H1 (cell line): ENCODE measurements around the gene RNF111. TPM values are rescaled to one million over a fixed set of nuclear protein-coding genes. Genes with fewer than 3 reads are reported as not detected.

Experiments
- CTCF ChIA-PET: fragments of 300-600 bp; sonication (Branson Sonifier 250); formaldehyde crosslinking; loops from one replicate; lab custom pipeline; 2021; ENCODE audit not compliant: partially characterized antibody; lab: Charles Lee
- POLR2A ChIA-PET: fragments of 300-600 bp; sonication (Branson Sonifier 250); formaldehyde crosslinking; loops from one replicate; lab custom pipeline; 2021; ENCODE audit warnings: inconsistent platforms; ENCODE audit not compliant: partially characterized antibody; lab: Charles Lee
- DNase-seq, 2 experiments: peaks; one replicate each; pipeline versions ENCODE4 v3.0.0 to v3.0.0-alpha.2; 2010 to 2022; ENCODE audit warnings: low spot score in 2 of 2, low read depth in 1 of 2, mixed read lengths in 1 of 2
- FAIRE-seq: peaks from 2 replicates; lab custom pipeline; 2011; peaks lifted over from hg19 to GRCh38; lab: Jason Lieb, UNC
- H2AFZ ChIP-seq: 2 replicates; pipeline ENCODE4 v1.8.1; 2012; ENCODE audit warnings: low read length, inconsistent platforms
- H2AK5ac ChIP-seq: 2 replicates; pipeline ENCODE4 v1.6.1; 2013; ENCODE audit warnings: low read depth, low read length
- H2BK120ac ChIP-seq: replicated peaks from 2 replicates; pipeline ENCODE3; 2013; ENCODE audit warnings: low read depth, low read length, inconsistent platforms
- H2BK12ac ChIP-seq: 2 replicates; pipeline ENCODE4 v1.6.1; 2013; ENCODE audit warnings: low read depth, low read length
- H2BK15ac ChIP-seq: 2 replicates; pipeline ENCODE4 v1.6.1; 2013; ENCODE audit warnings: low read length
- H2BK20ac ChIP-seq: 2 replicates; pipeline ENCODE4 v1.6.1; 2013; ENCODE audit warnings: low read length
- H2BK5ac ChIP-seq: 2 replicates; pipeline ENCODE4 v1.6.1; 2013; ENCODE audit warnings: low read depth, low read length
- H3K14ac ChIP-seq: 2 replicates; pipeline ENCODE4 v1.6.1; 2013; ENCODE audit warnings: inconsistent platforms; ENCODE audit not compliant: insufficient read length
- H3K18ac ChIP-seq: 2 replicates; pipeline ENCODE4 v1.6.1; 2013; ENCODE audit warnings: low read length; ENCODE audit errors: extremely low read depth
- H3K23ac ChIP-seq: 2 replicates; pipeline ENCODE4 v1.6.1; 2013; ENCODE audit warnings: inconsistent platforms; ENCODE audit not compliant: insufficient read length
- H3K23me2 ChIP-seq: 2 replicates; pipeline ENCODE4 v1.6.1; 2013; ENCODE audit warnings: low read depth, low read length
- H3K27ac ChIP-seq: 2 replicates; pipeline ENCODE4 v1.6.1; 2011; ENCODE audit warnings: low read depth, low read length, inconsistent platforms
- H3K27me3 ChIP-seq, 4 experiments: replicated peaks in 1 of 4; 1 replicate in 1 of 4; 2 replicates in 3 of 4; pipeline versions ENCODE4 v1.6.1 to v1.8.1; 2011 to 2013; ENCODE audit warnings: low read length in 3 of 4, mild to moderate bottlenecking in 3 of 4, inconsistent platforms in 2 of 4, mixed read lengths in 2 of 4, moderate library complexity in 1 of 4; ENCODE audit not compliant: control insufficient read depth in 3 of 4, insufficient read depth in 3 of 4; ENCODE audit errors: extremely low read depth in 1 of 4
- H3K36me3 ChIP-seq, 4 experiments: 2 replicates each; pipeline versions ENCODE4 v1.6.1 to v1.8.1; 2011 to 2013; ENCODE audit warnings: mild to moderate bottlenecking in 4 of 4, low read length in 3 of 4, moderate library complexity in 2 of 4, control low read depth in 1 of 4, inconsistent platforms in 1 of 4; ENCODE audit not compliant: insufficient read depth in 4 of 4, control insufficient read depth in 2 of 4
- H3K4ac ChIP-seq: replicated peaks from 2 replicates; pipeline ENCODE3; 2013; ENCODE audit warnings: low read length, low read depth, mixed read lengths, inconsistent platforms; ENCODE audit not compliant: insufficient read length
- H3K4me1 ChIP-seq, 4 experiments: replicated peaks in 1 of 4; 1 replicate in 1 of 4; 2 replicates in 3 of 4; pipeline versions ENCODE4 v1.6.1 to v1.8.1; 2011 to 2013; ENCODE audit warnings: low read length in 3 of 4, inconsistent platforms in 2 of 4, mixed read lengths in 1 of 4; ENCODE audit not compliant: insufficient read depth in 4 of 4, control insufficient read depth in 3 of 4
- H3K4me2 ChIP-seq, 2 experiments: 2 replicates each; pipeline versions ENCODE4 v1.6.1 to v1.8.1; 2011 to 2013; ENCODE audit warnings: low read depth in 2 of 2, low read length in 2 of 2, control low read depth in 1 of 2, inconsistent platforms in 1 of 2, mild to moderate bottlenecking in 1 of 2; ENCODE audit not compliant: insufficient read depth in 1 of 2
- H3K4me3 ChIP-seq, 4 experiments: fragments of 200-600, 300-600 bp in 1 of 4; sonication (generic), shearing (Covaris generic), sonication (Bioruptor Twin) in 1 of 4; 2 replicates each; pipeline versions ENCODE4 v1.5.1 to v1.8.1; 2011 to 2016; ENCODE audit warnings: low read length in 4 of 4, low read depth in 3 of 4, control low read depth in 2 of 4, inconsistent platforms in 2 of 4, mild to moderate bottlenecking in 2 of 4, mixed read lengths in 1 of 4, moderate library complexity in 1 of 4; ENCODE audit not compliant: insufficient read depth in 2 of 4; ENCODE audit errors: extremely low read depth in 1 of 4
- H3K56ac ChIP-seq: replicated peaks from 2 replicates; pipeline ENCODE3; 2013; ENCODE audit warnings: low read depth, mild to moderate bottlenecking, mixed read lengths, low read length, inconsistent platforms; ENCODE audit not compliant: insufficient read length
- H3K79me1 ChIP-seq: 2 replicates; pipeline ENCODE4 v1.6.1; 2013; ENCODE audit warnings: low read depth, low read length, control low read depth
- H3K79me2 ChIP-seq, 2 experiments: 2 replicates each; pipeline versions ENCODE4 v1.6.1 to v1.8.1; 2012 to 2013; ENCODE audit warnings: low read length in 2 of 2, mild to moderate bottlenecking in 2 of 2, inconsistent platforms in 1 of 2; ENCODE audit not compliant: insufficient read depth in 2 of 2, control insufficient read depth in 1 of 2
- H3K9ac ChIP-seq, 4 experiments: replicated peaks in 1 of 4; 1 replicate in 1 of 4; 2 replicates in 3 of 4; pipeline versions ENCODE4 v1.6.1 to v1.8.1; 2011 to 2013; ENCODE audit warnings: low read depth in 3 of 4, low read length in 3 of 4, control low read depth in 2 of 4, mild to moderate bottlenecking in 2 of 4, moderate library complexity in 2 of 4, inconsistent platforms in 1 of 4; ENCODE audit errors: extremely low read depth in 1 of 4
- H3K9me3 ChIP-seq, 2 experiments: 2 replicates each; pipeline versions ENCODE4 v1.6.1 to v1.8.1; 2012 to 2013; ENCODE audit warnings: mild to moderate bottlenecking in 2 of 2, moderate library complexity in 2 of 2, control low read depth in 1 of 2, inconsistent platforms in 1 of 2, low read depth in 1 of 2, low read length in 1 of 2, mixed read lengths in 1 of 2; ENCODE audit not compliant: insufficient read depth in 2 of 2
- H4K20me1 ChIP-seq, 2 experiments: replicated peaks in 1 of 2; 2 replicates each; pipeline versions ENCODE3 to v1.8.1; 2011 to 2013; ENCODE audit warnings: inconsistent platforms in 2 of 2, low read length in 2 of 2, mild to moderate bottlenecking in 1 of 2; ENCODE audit not compliant: insufficient read depth in 2 of 2, control insufficient read depth in 1 of 2
- H4K5ac ChIP-seq: 2 replicates; pipeline ENCODE4 v1.6.1; 2013; ENCODE audit warnings: low read length, low read depth, mixed read lengths, inconsistent platforms; ENCODE audit not compliant: insufficient read length
- H4K8ac ChIP-seq: 2 replicates; pipeline ENCODE4 v1.8.0; 2013; ENCODE audit warnings: mild to moderate bottlenecking, moderate library complexity, low read length, inconsistent platforms; ENCODE audit not compliant: insufficient read depth; ENCODE audit errors: extremely low read depth
- H4K91ac ChIP-seq: replicated peaks from 2 replicates; pipeline ENCODE3; 2013; ENCODE audit warnings: low read length, mixed read lengths, inconsistent platforms; ENCODE audit not compliant: insufficient read length
- BACH1 ChIP-seq: IDR thresholded peaks from 2 replicates; pipeline ENCODE4 v1.6.1; 2012; ENCODE audit warnings: low read length, improper control_type of control experiment
- CEBPB ChIP-seq: IDR thresholded peaks from 2 replicates; pipeline ENCODE4 v1.6.1; 2012; ENCODE audit warnings: low read depth, low read length
- CHD2 ChIP-seq: IDR thresholded peaks from 2 replicates; pipeline ENCODE4 v1.6.1; 2012; ENCODE audit warnings: low read length, improper control_type of control experiment
- EP300 ChIP-seq, 2 experiments: IDR thresholded peaks; 1 replicate in 1 of 2; 2 replicates in 1 of 2; pipeline ENCODE4 v1.6.1; 2011 to 2012; ENCODE audit warnings: low read depth in 2 of 2, low read length in 2 of 2, mild to moderate bottlenecking in 2 of 2, borderline replicate concordance in 1 of 2, inconsistent platforms in 1 of 2, moderate library complexity in 1 of 2
- HDAC6 ChIP-seq: IDR thresholded peaks from one replicate; pipeline ENCODE4 v1.7.1; 2012; ENCODE audit warnings: low read depth, mild to moderate bottlenecking, inconsistent platforms, low read length, moderate library complexity
- RFX5 ChIP-seq: IDR thresholded peaks from 2 replicates; pipeline ENCODE4 v1.6.1; 2011; ENCODE audit warnings: low read depth, low read length, improper control_type of control experiment, borderline replicate concordance
- RNF2 ChIP-seq: fragments of 200-900, 300-1000 bp; sonication (generic); IDR thresholded peaks from 2 replicates; pipeline ENCODE4 v1.7.1; 2016; ENCODE audit warnings: borderline replicate concordance, low read depth, mild to moderate bottlenecking, antibody characterized with exemption, low read length; ENCODE audit not compliant: poor library complexity, severe bottlenecking; ENCODE audit errors: missing control alignments
- YY1 ChIP-seq: IDR thresholded peaks from 2 replicates; pipeline ENCODE4 v1.6.1; 2011; ENCODE audit warnings: low read depth, mild to moderate bottlenecking, low read length
- WGBS, 2 experiments: shearing (Covaris generic) in 1 of 2; methylation state at CpG; one replicate each; pipeline versions ENCODE4 v1.1.6 to v1.1.7; 2013 to 2015; ENCODE audit warnings: low lambda C conversion rate in 2 of 2, mixed read lengths in 2 of 2, inconsistent platforms in 1 of 2, low coverage in 1 of 2, missing lambda C conversion rate in 1 of 2; ENCODE audit not compliant: insufficient replicate concordance in 2 of 2, insufficient coverage in 1 of 2, insufficient read length in 1 of 2; ENCODE audit errors: extremely low coverage in 1 of 2, missing lambda C conversion rate in 1 of 2; 5-methylcytosine and 5-hydroxymethylcytosine counted together
- polyA plus RNA-seq, 7 experiments: library from polyadenylated mRNA; depleted of rRNA in 3 of 7; stranded (reverse) in 5 of 7; unstranded in 2 of 7; fragments of >200 nt in 5 of 7; fragments of 200-250 nt in 2 of 7; gene quantifications; 1 replicate in 5 of 7; 2 replicates in 1 of 7; 4 replicates in 1 of 7; pipeline versions ENCODE4 v1.2.1 to v1.2.3, GENCODE V29; 2011 to 2013; ENCODE audit warnings: missing spikeins in 2 of 7, mixed read lengths in 2 of 7
- total RNA-seq: library from RNA; stranded (reverse); fragmentation: NEBNext Ultra II Directional; extraction: Animal tissue kit (Norgen Biotek cat#: 25700); gene quantifications from 2 replicates; pipeline ENCODE4 v1.2.1, GENCODE V29; 2021
- TF ChIP-seq, protein P1 (sequence below), 3 experiments: IDR thresholded peaks; 1 replicate in 2 of 3; 2 replicates in 1 of 3; pipeline versions ENCODE4 v1.5.1 to v1.6.1; 2011; ENCODE audit warnings: low read length in 3 of 3, mild to moderate bottlenecking in 3 of 3, inconsistent platforms in 2 of 3, low read depth in 1 of 3, moderate library complexity in 1 of 3; ENCODE audit not compliant: insufficient read depth in 1 of 3; ENCODE audit errors: control extremely low read depth in 1 of 3
- TF ChIP-seq, protein P2 (sequence below): IDR thresholded peaks from 2 replicates; pipeline ENCODE4 v1.6.1; 2011; ENCODE audit warnings: low read length, improper control_type of control experiment

Gene RNF111
- total and polyA plus RNA-seq, 2 of the 8 experiments (the other 6 are each of a cell fraction or from before 2014, with no cell fraction given), result 18.5 to 26.6 TPM

DNA sequence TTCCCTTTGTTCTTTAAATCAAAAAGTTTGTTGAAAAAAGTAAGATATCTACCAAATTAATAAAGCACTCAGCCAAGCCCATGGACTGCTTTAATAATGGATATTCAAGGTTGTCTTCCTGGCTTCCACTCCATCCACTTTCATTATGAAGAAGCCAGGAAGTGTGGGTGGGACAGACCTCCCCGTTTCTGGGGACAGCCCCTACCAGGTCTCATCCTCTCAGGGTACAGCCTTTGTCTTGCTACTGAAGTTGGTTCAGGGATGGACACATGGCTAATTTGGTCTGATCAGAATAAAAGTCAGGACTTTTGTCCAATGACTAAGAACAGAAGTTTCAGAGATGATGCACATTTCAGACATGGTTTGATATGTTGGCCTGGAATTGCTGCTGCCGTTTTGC lies 150.1 kb downstream of the RNF111 start:
- DNase-seq (no peak), FAIRE-seq (no peak)
- Histone ChIP-seq H3K9ac (no peak overlapping the region), H2AFZ (no peak overlapping the region), H4K91ac (no peak overlapping the region), H4K20me1 (no peaks in the 10 kb centered on the region), H2BK5ac (no peak overlapping the region), H3K79me2 (no peaks in the 10 kb centered on the region), H3K27me3 (no peaks in the 10 kb centered on the region), H3K56ac (no peak overlapping the region), H2BK15ac (no peak overlapping the region), H3K27ac (no peak overlapping the region), H3K36me3 (peaks cover 10 to 52% (median 28%) of the 10 kb centered on the region in 4 experiments), H4K8ac (no peak overlapping the region), H2BK20ac (no peak overlapping the region), H2AK5ac (no peak overlapping the region), H3K4me3 (no peak overlapping the region), H3K23ac (no peak overlapping the region), H3K79me1 (0 out of 2 replicates have a peak, but pooled peaks cover 3% of the 10 kb centered on the region), H3K18ac (no peak overlapping the region), H4K5ac (no peak overlapping the region), H3K4me1 (no peaks in the 10 kb centered on the region), H3K4ac (no peak overlapping the region), H2BK120ac (no peak overlapping the region), H3K14ac (no peak overlapping the region), H3K9me3 (no peaks in the 10 kb centered on the region), H3K4me2 (no peak overlapping the region), H2BK12ac (no peak overlapping the region), H3K23me2 (no peaks in the 10 kb centered on the region; the same call in 1 of the 2 replicates)
- CTCF ChIA-PET, result interaction anchor here (0.7 to 2.2 kb wide), 16 partner anchors 10 to 921 kb away, joined by 3 to 10 read pairs (median 4); no protein-coding TSS in a partner anchor
- WGBS, 2 experiments, result 79% methylated on average over 2 of the region's 2 CpGs; no CpG with 5 or more reads in 1 of the 2 experiments
- POLR2A ChIA-PET, result interaction anchor here (0.6 to 1.2 kb wide), 2 partner anchors 12 to 254 kb away, joined by 3 to 6 read pairs; no protein-coding TSS in a partner anchor
- TF ChIP-seq YY1 (no peak), RFX5 (no peak), HDAC6 (no peak), EP300 (IDR thresholded peaks at IDR 0.05; ENCODE audit: borderline replicate concordance in 1 of 2, low read depth in 2 of 2, low read length in 2 of 2) (no peak), RNF2 (no peak), BACH1 (no peak), CEBPB (no peak), CHD2 (no peak)
- TF ChIP-seq, protein P1, sequence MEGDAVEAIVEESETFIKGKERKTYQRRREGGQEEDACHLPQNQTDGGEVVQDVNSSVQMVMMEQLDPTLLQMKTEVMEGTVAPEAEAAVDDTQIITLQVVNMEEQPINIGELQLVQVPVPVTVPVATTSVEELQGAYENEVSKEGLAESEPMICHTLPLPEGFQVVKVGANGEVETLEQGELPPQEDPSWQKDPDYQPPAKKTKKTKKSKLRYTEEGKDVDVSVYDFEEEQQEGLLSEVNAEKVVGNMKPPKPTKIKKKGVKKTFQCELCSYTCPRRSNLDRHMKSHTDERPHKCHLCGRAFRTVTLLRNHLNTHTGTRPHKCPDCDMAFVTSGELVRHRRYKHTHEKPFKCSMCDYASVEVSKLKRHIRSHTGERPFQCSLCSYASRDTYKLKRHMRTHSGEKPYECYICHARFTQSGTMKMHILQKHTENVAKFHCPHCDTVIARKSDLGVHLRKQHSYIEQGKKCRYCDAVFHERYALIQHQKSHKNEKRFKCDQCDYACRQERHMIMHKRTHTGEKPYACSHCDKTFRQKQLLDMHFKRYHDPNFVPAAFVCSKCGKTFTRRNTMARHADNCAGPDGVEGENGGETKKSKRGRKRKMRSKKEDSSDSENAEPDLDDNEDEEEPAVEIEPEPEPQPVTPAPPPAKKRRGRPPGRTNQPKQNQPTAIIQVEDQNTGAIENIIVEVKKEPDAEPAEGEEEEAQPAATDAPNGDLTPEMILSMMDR (IDR thresholded peaks at IDR 0.05; ENCODE audit: control extremely low read depth in 1 of 3, insufficient read depth in 1 of 3, low read depth in 1 of 3, low read length in 3 of 3), result no peak
- TF ChIP-seq, protein P2, sequence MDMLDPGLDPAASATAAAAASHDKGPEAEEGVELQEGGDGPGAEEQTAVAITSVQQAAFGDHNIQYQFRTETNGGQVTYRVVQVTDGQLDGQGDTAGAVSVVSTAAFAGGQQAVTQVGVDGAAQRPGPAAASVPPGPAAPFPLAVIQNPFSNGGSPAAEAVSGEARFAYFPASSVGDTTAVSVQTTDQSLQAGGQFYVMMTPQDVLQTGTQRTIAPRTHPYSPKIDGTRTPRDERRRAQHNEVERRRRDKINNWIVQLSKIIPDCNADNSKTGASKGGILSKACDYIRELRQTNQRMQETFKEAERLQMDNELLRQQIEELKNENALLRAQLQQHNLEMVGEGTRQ, result no peak
